Sciatic nerve (tissue), 2 donors: ENCODE results near the gene RBM10. TPM values are rescaled to one million over a fixed set of nuclear protein-coding genes. Genes with fewer than 3 reads are reported as not detected.
A peak's percentile ranks its signal among the peaks of the same experiment; 100 is the strongest.

Experiments
- ATAC-seq: fragments of 200-7000 bp; cut with Tn5 transposase; one replicate; pipeline ENCODE4 v1.9.1; 2020; ENCODE audit warnings: mild to moderate bottlenecking, moderate library complexity
- DNase-seq: peaks from one replicate; pipeline ENCODE4 v3.0.0-alpha.2; 2020; ENCODE audit warnings: low spot score
- intact Hi-C: fragments of 100-400 bp; cut with DNase I; formaldehyde crosslinking; loops from one replicate; pipeline ENCODE4 v1.14.2; 2022
- total RNA-seq: library from RNA; stranded (reverse); fragmentation: NEBNext Ultra II Directional; extraction: Animal tissue kit (Norgen Biotek cat#: 25700); gene quantifications from one replicate; pipeline ENCODE4 v1.2.1, GENCODE V29; 2021
- donor health status: DM: no; HTN: no; CAD: no.
- donor health status: DM: no; HTN: no; CAD: no.

RBM10 gene
- total RNA-seq, 1 donor from 2014 or later: 27.4 TPM

GRCh38 chrX:47146936-47147859 lies 2.2 kb downstream of the RBM10 start:
- DNase-seq (no peak), ATAC-seq (no peak)
- intact Hi-C loops: no loop called here

- DNase-seq: no peak
- no peak for ATAC-seq
- intact Hi-C loops: no loop called here
Measured at GRCh38 chrX:47148946-47149345, 3.9 kb downstream of the RBM10 start.

DNA sequence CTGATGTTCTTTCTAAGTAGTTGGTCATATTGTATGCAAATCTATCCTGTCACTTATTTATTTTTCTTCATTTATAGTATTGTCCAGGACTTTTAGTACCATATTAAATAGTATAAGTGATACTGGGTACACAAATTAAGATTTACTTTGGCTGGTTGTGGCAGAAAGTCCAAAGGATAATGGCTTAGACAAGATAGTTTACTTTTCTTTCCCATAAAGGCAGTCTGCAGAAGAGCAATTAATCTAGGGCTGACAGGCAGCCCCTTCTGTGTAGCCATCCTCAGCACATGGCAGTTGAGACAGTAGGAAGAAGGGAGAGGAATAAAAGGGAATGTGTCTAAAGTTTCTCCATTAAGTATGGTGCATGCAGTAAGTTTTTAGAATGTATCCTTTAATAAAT lies 6.4 kb downstream of the RBM10 start:
- ATAC-seq: no peak
- intact Hi-C loops: no loop called here
- DNase-seq: no peak

- intact Hi-C loops: no loop called here
- ATAC-seq: no peak
- DNase-seq: peak; percentile 47
Measured at GRCh38 chrX:47156611-47157520, 11.8 kb downstream of the RBM10 start.

GRCh38 chrX:47158131-47158530 lies 13.1 kb downstream of the RBM10 start:
- DNase-seq: peak; percentile 50
- intact Hi-C loops: no loop called here
- ATAC-seq: no peak

DNA sequence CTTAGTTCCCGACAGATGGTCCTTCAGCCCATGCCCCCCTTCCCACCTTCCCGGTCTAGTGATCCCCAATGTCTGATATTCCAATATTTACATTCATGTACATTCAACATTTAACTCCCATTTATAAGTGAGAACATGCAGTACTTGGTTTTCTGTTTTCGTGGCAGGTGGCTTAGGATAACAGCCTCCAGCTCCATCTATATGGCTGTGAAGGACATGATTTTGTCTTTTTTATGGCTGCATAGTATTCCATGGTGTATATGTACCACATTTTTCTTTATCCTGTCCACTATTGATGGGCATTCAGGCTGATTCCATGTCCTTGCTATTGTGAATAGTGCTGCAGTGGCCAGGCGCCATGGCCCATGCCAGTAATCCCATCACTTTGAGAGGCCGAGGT lies 13.8 kb downstream of the RBM10 start:
- intact Hi-C loops: no loop called here
- ATAC-seq: no peak
- no peak for DNase-seq

- DNase-seq (peak; percentile 2), ATAC-seq (no peak)
- intact Hi-C loops: no loop called here
Measured at GRCh38 chrX:47160781-47161180, 15.8 kb downstream of the RBM10 start.

DNA sequence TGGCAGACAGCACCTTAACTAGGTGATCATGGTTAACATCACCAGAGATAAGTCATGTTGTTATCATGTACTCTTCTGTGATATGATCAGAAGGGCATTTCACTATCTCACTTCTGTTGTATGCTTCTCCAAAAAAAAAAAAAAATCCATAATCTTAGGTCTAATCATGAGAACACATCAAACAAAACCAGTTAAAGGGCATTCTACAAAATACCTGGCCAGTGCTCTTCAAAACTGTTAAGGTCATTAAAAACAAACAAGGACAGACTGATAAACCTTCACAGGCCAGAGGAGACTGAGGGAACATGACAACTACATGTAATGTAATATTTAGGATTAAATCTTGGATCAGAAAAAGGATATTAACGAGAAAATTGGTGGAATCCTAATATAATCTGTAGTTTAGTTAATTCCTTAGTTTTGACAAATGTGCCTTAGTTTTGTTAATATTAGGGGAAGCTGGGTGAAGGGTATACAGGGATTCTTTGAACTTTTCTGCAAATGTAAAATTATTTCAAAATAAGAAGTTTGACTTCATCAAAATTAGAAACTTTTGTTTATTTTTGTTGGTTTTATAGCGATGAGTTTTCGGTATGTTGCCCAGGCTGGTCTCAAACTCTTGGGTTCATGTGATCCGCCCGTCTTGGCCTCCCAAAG lies 18.0 kb downstream of the RBM10 start:
- intact Hi-C loops: no loop called here
- DNase-seq (peak; percentile 8), ATAC-seq (no peak)

GRCh38 chrX:47164420-47164819 lies 19.4 kb downstream of the RBM10 start:
- no peak for ATAC-seq
- no peak for DNase-seq
- intact Hi-C loops: no loop called here

GRCh38 chrX:47166126-47166525 lies 21.1 kb downstream of the RBM10 start:
- peak; percentile 14 for DNase-seq
- intact Hi-C loops: no loop called here

DNA sequence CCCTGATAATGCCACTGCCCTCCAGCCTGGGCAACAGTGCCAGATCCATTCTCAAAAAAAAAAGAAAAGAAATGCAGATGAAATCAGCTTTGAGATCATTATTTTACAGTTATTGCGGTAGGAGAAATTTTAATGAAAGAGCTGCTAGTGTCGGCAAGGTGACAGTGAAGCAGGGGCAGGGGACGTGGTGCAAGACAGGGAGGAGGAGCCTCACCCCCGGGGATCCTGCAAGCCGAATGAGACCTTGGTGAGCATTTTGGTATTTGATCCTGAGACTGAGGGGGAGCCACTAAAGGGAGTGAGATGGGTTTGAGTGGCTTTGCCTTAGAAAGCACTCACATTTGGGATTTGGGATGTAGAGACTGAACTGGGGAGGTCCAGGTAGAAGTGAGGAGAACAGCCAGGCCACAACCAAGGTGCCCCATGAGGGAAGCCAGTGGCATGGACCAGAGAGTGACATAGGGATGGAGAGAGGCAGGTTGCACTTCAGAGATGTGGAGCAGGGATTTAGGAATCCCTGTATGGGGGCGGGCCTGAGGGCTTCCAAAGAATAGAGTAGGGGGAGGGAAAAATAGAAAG lies 23.6 kb downstream of the RBM10 start:
- DNase-seq (peak; percentile 22), ATAC-seq (no peak)

More at GRCh38 chrX:47166126-47166525, 21.1 kb downstream of the RBM10 start:
- no peak for ATAC-seq

DNA sequence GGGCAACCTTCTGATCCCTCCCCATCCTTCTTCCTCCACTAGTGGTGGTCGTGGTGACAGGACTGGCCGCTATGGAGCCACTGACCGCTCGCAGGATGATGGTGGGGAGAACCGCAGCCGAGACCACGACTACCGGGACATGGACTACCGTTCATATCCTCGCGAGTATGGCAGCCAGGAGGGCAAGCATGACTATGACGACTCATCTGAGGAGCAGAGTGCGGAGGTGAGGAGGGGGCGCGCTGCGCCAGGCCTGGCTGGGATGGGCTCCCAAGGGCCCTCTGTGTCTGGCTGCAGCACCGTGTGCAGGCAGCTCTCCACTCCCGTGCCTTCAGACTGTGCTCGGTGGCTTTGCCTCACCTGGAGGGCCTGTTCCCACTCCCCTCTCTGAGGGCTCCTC lies 24.3 kb downstream of the RBM10 start:
- intact Hi-C loops: no loop called here
- ATAC-seq (no peak), DNase-seq (peak; percentile 50)

More for the DNA sequence above, 23.6 kb downstream of the RBM10 start:
- intact Hi-C loops: no loop called here

GRCh38 chrX:47169726-47170515 lies 24.9 kb downstream of the RBM10 start:
- DNase-seq: peak; percentile 53
- intact Hi-C loops: no loop called here
- ATAC-seq: peak; percentile 25

- ATAC-seq (no peak), DNase-seq (peak; percentile 47)
- intact Hi-C loops: no loop called here
Measured at GRCh38 chrX:47170861-47171692, 26.1 kb downstream of the RBM10 start.

- ATAC-seq (no peak), DNase-seq (no peak)
- intact Hi-C loops: no loop called here
Measured at GRCh38 chrX:47171996-47172395, 27.0 kb downstream of the RBM10 start.

DNA sequence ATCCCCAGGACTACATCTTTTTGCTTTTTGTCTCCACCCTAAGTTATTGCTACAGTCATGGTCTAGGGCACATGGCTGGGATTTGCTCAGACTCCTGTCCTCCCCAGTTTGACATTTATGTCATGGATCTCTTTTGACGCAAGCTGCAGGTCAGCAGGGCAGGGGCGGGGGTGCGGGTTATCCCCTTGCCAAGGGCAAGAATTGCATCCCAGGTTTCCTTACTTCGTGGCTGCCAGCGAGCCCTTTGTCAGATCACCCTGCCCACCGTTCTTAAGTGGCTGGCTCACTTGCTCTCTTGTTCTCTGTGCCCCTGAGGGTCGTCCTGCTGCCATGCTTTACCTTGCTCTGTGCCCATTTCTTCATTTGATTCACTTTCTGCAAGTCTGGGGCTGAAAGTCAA lies 27.5 kb downstream of the RBM10 start:
- ATAC-seq: no peak
- intact Hi-C loops: no loop called here
- peak; percentile 27 for DNase-seq
